HG02938 (cell line): Measurements from ENCODE around the gene ADGRD1.

Source experiments
- ATAC-seq: cut with Tn5 transposase; IDR thresholded peaks from one replicate; pipeline ENCODE4 v1.9.1; 2021; ENCODE audit warnings: mild to moderate bottlenecking, moderate library complexity; ENCODE audit not compliant: unreplicated experiment

The ADGRD1 gene

GRCh38 chr12:131005161-131006035, 51.7 kb downstream of the ADGRD1 start:
- ATAC-seq = no peak

- no peak for ATAC-seq
Measured at GRCh38 chr12:131006036-131006735, 52.5 kb downstream of the ADGRD1 start.

GRCh38 chr12:131007031-131007739, 53.5 kb downstream of the ADGRD1 start:
- no peak for ATAC-seq

- no peak for ATAC-seq
Measured at GRCh38 chr12:131007740-131008117, 54.0 kb downstream of the ADGRD1 start.

GRCh38 chr12:131008131-131008912, 54.6 kb downstream of the ADGRD1 start:
- no peak for ATAC-seq

- no peak for ATAC-seq
Measured at GRCh38 chr12:131008913-131009270, 55.2 kb downstream of the ADGRD1 start.

GRCh38 chr12:131009595-131010395, 56.1 kb downstream of the ADGRD1 start:
- ATAC-seq = no peak

GRCh38 chr12:131010396-131011131, 56.9 kb downstream of the ADGRD1 start:
- no peak for ATAC-seq

- no peak for ATAC-seq
Measured at GRCh38 chr12:131011165-131012079, 57.7 kb downstream of the ADGRD1 start.

GRCh38 chr12:131012279-131013069, 58.8 kb downstream of the ADGRD1 start:
- no peak for ATAC-seq

- no peak for ATAC-seq
Measured at GRCh38 chr12:131013118-131013517, 59.4 kb downstream of the ADGRD1 start.

- ATAC-seq = no peak
Measured at GRCh38 chr12:131014343-131014742, 60.6 kb downstream of the ADGRD1 start.

GRCh38 chr12:131015581-131016337, 62.1 kb downstream of the ADGRD1 start:
- ATAC-seq = no peak

GRCh38 chr12:131017477-131017991, 63.8 kb downstream of the ADGRD1 start:
- ATAC-seq = no peak

- ATAC-seq = no peak
Measured at GRCh38 chr12:131018019-131018620, 64.4 kb downstream of the ADGRD1 start.

- ATAC-seq = no peak
Measured at GRCh38 chr12:131018808-131019397, 65.2 kb downstream of the ADGRD1 start.
